ENCODE data around the gene BMPR1A.

BMPR1A gene

GRCh38 chr10:86815640-86816039, 59.2 kb downstream of the BMPR1A start:
- Histone ChIP-seq H3K4me1 (ENCODE audit: control insufficient read depth, low read depth, low read length) (peaks cover 11% of the 10 kb centered on the region), H3K36me3 (ENCODE audit: control insufficient read depth, low read depth, low read length) (no peaks in the 10 kb centered on the region), H3K4me3 (ENCODE audit: low read length) (no peak overlapping the region), H3K27me3 (ENCODE audit: control insufficient read depth, insufficient read depth, low read length) (no peaks in the 10 kb centered on the region), H3K27ac (ENCODE audit: low read length) (no peak overlapping the region), H3K9me3 (ENCODE audit: control insufficient read depth, low read depth, low read length) (no peaks in the 10 kb centered on the region), H3K9ac (ENCODE audit: low read length) (no peak overlapping the region)

DNA sequence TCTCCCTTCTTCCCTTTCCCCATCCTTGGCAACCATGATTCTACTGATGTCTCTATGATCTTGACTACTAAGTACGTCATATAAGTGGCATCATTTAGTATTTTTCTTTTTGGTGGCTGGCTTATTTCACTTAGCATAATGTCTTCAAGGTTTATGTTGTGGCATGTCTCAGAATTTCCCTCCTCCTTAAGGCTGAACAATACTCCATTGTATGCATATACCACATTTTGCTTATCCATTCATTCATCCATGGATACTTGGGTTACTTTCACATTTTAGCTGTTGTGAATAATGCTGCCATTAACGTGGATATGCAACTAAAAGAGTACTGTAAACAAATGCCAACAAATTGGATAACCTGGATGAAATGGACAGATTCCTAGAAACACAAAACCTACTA, 60.8 kb downstream of the BMPR1A start:
- peaks cover 19% of the 10 kb centered on the region for H3K4me1 ChIP-seq (ENCODE audit: control insufficient read depth, low read depth, low read length)
- H3K27ac ChIP-seq (ENCODE audit: low read length), result no peak overlapping the region
- H3K4me3 ChIP-seq (ENCODE audit: low read length), result no peak overlapping the region
- no peaks in the 10 kb centered on the region for H3K27me3 ChIP-seq (ENCODE audit: control insufficient read depth, insufficient read depth, low read length)
- peaks cover 6% of the 10 kb centered on the region for H3K36me3 ChIP-seq (ENCODE audit: control insufficient read depth, low read depth, low read length)
- H3K9me3 ChIP-seq (ENCODE audit: control insufficient read depth, low read depth, low read length), result no peaks in the 10 kb centered on the region
- no peak overlapping the region for H3K9ac ChIP-seq (ENCODE audit: low read length)

- peaks cover 6% of the 10 kb centered on the region for H3K36me3 ChIP-seq (ENCODE audit: control insufficient read depth, low read depth, low read length)
- H3K4me3 ChIP-seq (ENCODE audit: low read length), result no peak overlapping the region
- H3K9me3 ChIP-seq (ENCODE audit: control insufficient read depth, low read depth, low read length), result no peaks in the 10 kb centered on the region
- H3K27ac ChIP-seq (ENCODE audit: low read length), result no peak overlapping the region
- H3K27me3 ChIP-seq (ENCODE audit: control insufficient read depth, insufficient read depth, low read length), result no peaks in the 10 kb centered on the region
- H3K9ac ChIP-seq (ENCODE audit: low read length), result no peak overlapping the region
- H3K4me1 ChIP-seq (ENCODE audit: control insufficient read depth, low read depth, low read length), result peaks cover 34% of the 10 kb centered on the region
These were observed 63.1 kb downstream of the BMPR1A start for GRCh38 chr10:86819567-86819966.

GRCh38 chr10:86820509-86820908, 64.1 kb downstream of the BMPR1A start:
- Histone ChIP-seq H3K36me3 (ENCODE audit: control insufficient read depth, low read depth, low read length) (peaks cover 6% of the 10 kb centered on the region), H3K9ac (ENCODE audit: low read length) (no peak overlapping the region), H3K4me3 (ENCODE audit: low read length) (no peak overlapping the region), H3K9me3 (ENCODE audit: control insufficient read depth, low read depth, low read length) (no peaks in the 10 kb centered on the region), H3K4me1 (ENCODE audit: control insufficient read depth, low read depth, low read length) (peaks cover 30% of the 10 kb centered on the region), H3K27ac (ENCODE audit: low read length) (no peak overlapping the region), H3K27me3 (ENCODE audit: control insufficient read depth, insufficient read depth, low read length) (no peaks in the 10 kb centered on the region)

- Histone ChIP-seq H3K27ac (ENCODE audit: low read length) (no peak overlapping the region), H3K27me3 (ENCODE audit: control insufficient read depth, insufficient read depth, low read length) (no peaks in the 10 kb centered on the region), H3K9ac (ENCODE audit: low read length) (no peak overlapping the region), H3K36me3 (ENCODE audit: control insufficient read depth, low read depth, low read length) (peaks cover 6% of the 10 kb centered on the region), H3K4me3 (ENCODE audit: low read length) (no peak overlapping the region), H3K9me3 (ENCODE audit: control insufficient read depth, low read depth, low read length) (no peaks in the 10 kb centered on the region), H3K4me1 (ENCODE audit: control insufficient read depth, low read depth, low read length) (peaks cover 30% of the 10 kb centered on the region)
These were observed 65.1 kb downstream of the BMPR1A start for GRCh38 chr10:86821388-86821999.

GRCh38 chr10:86823565-86823964, 67.1 kb downstream of the BMPR1A start:
- H3K4me3 ChIP-seq (ENCODE audit: low read length), result no peak overlapping the region
- peaks cover 6% of the 10 kb centered on the region for H3K36me3 ChIP-seq (ENCODE audit: control insufficient read depth, low read depth, low read length)
- no peaks in the 10 kb centered on the region for H3K9me3 ChIP-seq (ENCODE audit: control insufficient read depth, low read depth, low read length)
- H3K27ac ChIP-seq (ENCODE audit: low read length), result no peak overlapping the region
- H3K27me3 ChIP-seq (ENCODE audit: control insufficient read depth, insufficient read depth, low read length), result no peaks in the 10 kb centered on the region
- no peak overlapping the region for H3K9ac ChIP-seq (ENCODE audit: low read length)
- H3K4me1 ChIP-seq (ENCODE audit: control insufficient read depth, low read depth, low read length), result peaks cover 37% of the 10 kb centered on the region

- Histone ChIP-seq H3K27me3 (ENCODE audit: control insufficient read depth, insufficient read depth, low read length) (no peaks in the 10 kb centered on the region), H3K36me3 (ENCODE audit: control insufficient read depth, low read depth, low read length) (peaks cover 6% of the 10 kb centered on the region), H3K4me1 (ENCODE audit: control insufficient read depth, low read depth, low read length) (peaks cover 41% of the 10 kb centered on the region), H3K9ac (ENCODE audit: low read length) (no peak overlapping the region), H3K27ac (ENCODE audit: low read length) (peak overlapping the region; percentile 18), H3K9me3 (ENCODE audit: control insufficient read depth, low read depth, low read length) (no peaks in the 10 kb centered on the region), H3K4me3 (ENCODE audit: low read length) (no peak overlapping the region)
These were observed 67.7 kb downstream of the BMPR1A start for GRCh38 chr10:86824151-86824550.

DNA sequence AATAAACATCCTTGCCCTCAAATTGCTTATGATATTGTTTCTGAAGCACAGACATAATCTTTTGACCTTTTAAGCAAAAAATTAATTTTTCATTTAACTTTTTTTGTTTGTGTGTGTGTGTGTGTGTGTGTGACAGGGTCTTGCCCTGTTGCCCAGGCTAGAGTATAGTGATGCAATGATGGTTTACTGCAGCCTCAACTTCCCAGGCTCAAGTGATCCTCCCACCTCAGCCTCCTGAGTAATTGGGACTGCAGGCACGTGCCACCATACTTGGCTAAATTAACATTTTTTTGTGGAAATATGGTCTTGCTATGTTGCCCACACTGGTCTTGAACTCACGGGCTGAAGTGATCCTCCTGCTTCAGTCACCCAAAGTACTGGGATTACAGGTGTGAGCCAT, 68.9 kb downstream of the BMPR1A start:
- H3K27ac ChIP-seq (ENCODE audit: low read length), result no peak overlapping the region

DNA sequence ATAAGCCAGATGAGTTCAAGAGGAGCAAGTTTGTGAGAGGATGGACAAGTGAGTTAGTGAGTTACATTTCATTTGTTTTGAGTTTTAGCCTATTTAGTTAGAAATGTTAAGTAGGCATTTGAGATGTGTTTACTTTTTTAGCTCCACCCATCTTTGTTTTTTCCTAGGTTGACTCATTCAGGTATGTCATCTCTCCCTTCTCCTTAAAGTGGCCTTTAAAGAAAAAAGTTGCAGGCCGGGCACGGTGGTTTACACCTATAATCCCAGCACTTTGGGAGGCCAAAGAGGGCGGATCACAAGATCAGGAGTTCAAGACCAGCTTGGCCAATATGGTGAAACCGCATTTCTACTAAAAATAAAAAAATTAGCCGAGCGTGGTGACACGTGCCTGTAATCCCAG, 71.2 kb downstream of the BMPR1A start:
- Histone ChIP-seq H3K9me3 (ENCODE audit: control insufficient read depth, low read depth, low read length) (no peaks in the 10 kb centered on the region), H3K27me3 (ENCODE audit: control insufficient read depth, insufficient read depth, low read length) (no peaks in the 10 kb centered on the region), H3K27ac (ENCODE audit: low read length) (no peak overlapping the region), H3K4me1 (ENCODE audit: control insufficient read depth, low read depth, low read length) (peaks cover 41% of the 10 kb centered on the region), H3K9ac (ENCODE audit: low read length) (no peak overlapping the region), H3K4me3 (ENCODE audit: low read length) (no peak overlapping the region), H3K36me3 (ENCODE audit: control insufficient read depth, low read depth, low read length) (no peaks in the 10 kb centered on the region)

More for the DNA sequence above, 68.9 kb downstream of the BMPR1A start:
- Histone ChIP-seq H3K27me3 (ENCODE audit: control insufficient read depth, insufficient read depth, low read length) (no peaks in the 10 kb centered on the region), H3K4me3 (ENCODE audit: low read length) (no peak overlapping the region), H3K4me1 (ENCODE audit: control insufficient read depth, low read depth, low read length) (peaks cover 49% of the 10 kb centered on the region), H3K9me3 (ENCODE audit: control insufficient read depth, low read depth, low read length) (no peaks in the 10 kb centered on the region), H3K36me3 (ENCODE audit: control insufficient read depth, low read depth, low read length) (peaks cover 6% of the 10 kb centered on the region), H3K9ac (ENCODE audit: low read length) (no peak overlapping the region)

DNA sequence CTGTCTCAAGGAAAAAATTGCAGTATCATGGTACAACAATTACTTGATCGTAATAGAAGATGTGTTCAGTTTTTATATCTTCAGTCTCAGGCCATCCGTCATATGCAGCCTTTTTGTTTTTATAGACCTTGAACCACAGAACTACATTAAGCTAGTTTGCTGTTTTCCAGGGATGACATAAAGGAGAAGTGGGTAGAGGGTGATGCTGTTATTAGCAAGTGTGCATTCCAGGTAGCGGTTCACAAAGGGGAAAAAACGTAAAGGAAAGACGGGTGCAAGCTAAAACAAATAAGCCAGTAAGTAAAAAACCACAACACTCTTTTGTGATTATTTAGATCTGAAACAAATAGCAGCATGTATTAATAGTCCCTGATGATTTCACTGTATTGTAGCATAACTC, 71.7 kb downstream of the BMPR1A start:
- Histone ChIP-seq H3K4me3 (ENCODE audit: low read length) (no peak overlapping the region), H3K36me3 (ENCODE audit: control insufficient read depth, low read depth, low read length) (no peaks in the 10 kb centered on the region), H3K27me3 (ENCODE audit: control insufficient read depth, insufficient read depth, low read length) (no peaks in the 10 kb centered on the region), H3K4me1 (ENCODE audit: control insufficient read depth, low read depth, low read length) (peaks cover 37% of the 10 kb centered on the region), H3K27ac (ENCODE audit: low read length) (no peak overlapping the region), H3K9ac (ENCODE audit: low read length) (no peak overlapping the region), H3K9me3 (ENCODE audit: control insufficient read depth, low read depth, low read length) (no peaks in the 10 kb centered on the region)

DNA sequence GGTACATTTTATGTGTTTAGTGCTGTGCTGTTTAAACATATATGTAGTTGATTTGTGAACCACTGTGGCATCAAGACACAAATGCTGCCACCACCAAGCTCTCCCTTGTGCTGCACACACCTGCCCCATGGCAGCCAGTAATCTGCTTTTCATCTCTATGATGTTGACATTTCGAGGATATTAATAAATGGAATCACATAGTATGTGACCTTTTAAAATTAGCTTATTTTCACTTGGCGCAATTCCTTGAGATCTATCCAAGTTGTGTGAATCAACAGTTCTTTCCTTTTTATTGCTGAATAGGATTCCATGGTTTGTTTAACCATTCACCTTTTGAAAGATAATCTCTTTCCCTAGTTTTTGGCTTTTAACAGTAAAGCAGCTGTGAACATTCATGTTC, 73.1 kb downstream of the BMPR1A start:
- Histone ChIP-seq H3K4me3 (ENCODE audit: low read length) (peak overlapping the region; percentile 18), H3K36me3 (ENCODE audit: control insufficient read depth, low read depth, low read length) (no peaks in the 10 kb centered on the region), H3K27me3 (ENCODE audit: control insufficient read depth, insufficient read depth, low read length) (no peaks in the 10 kb centered on the region), H3K27ac (ENCODE audit: low read length) (no peak overlapping the region), H3K4me1 (ENCODE audit: control insufficient read depth, low read depth, low read length) (peaks cover 33% of the 10 kb centered on the region), H3K9me3 (ENCODE audit: control insufficient read depth, low read depth, low read length) (no peaks in the 10 kb centered on the region), H3K9ac (ENCODE audit: low read length) (no peak overlapping the region)

DNA sequence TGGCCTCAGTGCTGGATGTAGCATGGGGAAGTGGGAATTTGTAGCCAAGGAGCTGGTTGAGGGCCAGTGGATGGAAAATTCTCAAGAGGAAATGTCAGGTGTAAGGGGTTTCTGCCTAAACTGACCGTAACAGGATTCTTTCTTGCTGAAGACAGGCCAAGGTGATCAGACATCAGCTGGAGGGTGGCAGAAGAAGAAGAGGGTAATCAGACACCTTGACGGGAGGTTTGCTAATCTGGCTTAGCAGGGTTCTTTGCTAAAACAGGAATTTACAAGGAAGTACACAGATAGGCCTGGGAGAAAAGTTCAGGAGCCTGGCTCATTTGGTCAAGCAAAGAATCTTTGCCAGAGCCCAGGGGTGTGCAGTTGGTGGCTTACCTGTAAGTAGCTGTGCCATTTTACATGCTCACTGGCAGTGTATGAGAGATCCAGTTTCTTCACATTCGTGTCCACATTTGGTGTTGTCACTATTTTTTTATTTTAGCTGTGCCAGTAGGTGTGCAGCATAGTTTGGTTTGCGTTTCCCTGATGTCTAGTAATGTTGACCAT, 73.7 kb downstream of the BMPR1A start:
- H3K4me3 ChIP-seq (ENCODE audit: low read length), result peak overlapping the region; percentile 18
- no peaks in the 10 kb centered on the region for H3K27me3 ChIP-seq (ENCODE audit: control insufficient read depth, insufficient read depth, low read length)
- H3K9ac ChIP-seq (ENCODE audit: low read length), result no peak overlapping the region
- H3K27ac ChIP-seq (ENCODE audit: low read length), result no peak overlapping the region
- H3K9me3 ChIP-seq (ENCODE audit: control insufficient read depth, low read depth, low read length), result no peaks in the 10 kb centered on the region
- H3K4me1 ChIP-seq (ENCODE audit: control insufficient read depth, low read depth, low read length), result peaks cover 32% of the 10 kb centered on the region
- no peaks in the 10 kb centered on the region for H3K36me3 ChIP-seq (ENCODE audit: control insufficient read depth, low read depth, low read length)

Data from iPS-18a (cell line).